Testis (tissue), 3 donors: ENCODE results near the gene STK24. TPM values are rescaled to one million over a fixed set of nuclear protein-coding genes. Genes with fewer than 3 reads are reported as not detected.

ENCODE experiments used
- DNase-seq: peaks from one replicate; pipeline ENCODE4 v3.0.0-alpha.2; 2019
- H3K27ac ChIP-seq, 2 donors: fragments of 200-600 bp; sonication (generic); one replicate each; pipeline ENCODE4 v1.5.1; 2019
- H3K27me3 ChIP-seq: fragments of 200-600 bp; sonication (generic); one replicate; pipeline ENCODE4 v1.5.1; 2019
- H3K36me3 ChIP-seq: fragments of 200-600 bp; sonication (generic); one replicate; pipeline ENCODE4 v1.5.1; 2017; ENCODE audit warnings: low read depth; ENCODE audit errors: missing control alignments
- H3K4me1 ChIP-seq: fragments of 200-600 bp; sonication (generic); one replicate; pipeline ENCODE4 v1.5.1; 2019
- H3K4me3 ChIP-seq, 2 donors: fragments of 200-600 bp; sonication (generic); one replicate each; pipeline ENCODE4 v1.5.1; 2017 to 2019
- H3K9me3 ChIP-seq: fragments of 200-600 bp; sonication (generic); one replicate; pipeline ENCODE4 v1.5.1; 2017
- POLR2A ChIP-seq: fragments of 450-650 bp; IDR thresholded peaks from one replicate; pipeline ENCODE4 v1.6.1; 2017; ENCODE audit warnings: antibody characterized with exemption, mild to moderate bottlenecking, moderate library complexity
- WGBS, 2 donors: methylation state at CpG; one replicate each; pipeline ENCODE4 v1.1.5; 2018; 5-methylcytosine and 5-hydroxymethylcytosine counted together
- intact Hi-C: fragments of 100-400 bp; cut with DNase I; formaldehyde crosslinking; loops from one replicate; pipeline ENCODE4 v1.15.1; 2023; ENCODE audit warnings: low total_unique reads
- polyA plus RNA-seq: library from polyadenylated mRNA; stranded (reverse); fragments of 350-450 nt; fragmentation: Illumina TruSeq; extraction: RNeasy Lipid Tissue Mini Kit (QIAGEN cat#74804); gene quantifications from one replicate; pipeline ENCODE4 v1.2.3, GENCODE V29; 2014; ENCODE audit warnings: low read depth, low replicate concordance; ENCODE audit not compliant: insufficient read depth
- total RNA-seq, 2 donors: library from RNA; depleted of rRNA; stranded (reverse); fragments of >200 nt; gene quantifications; one replicate each; pipeline ENCODE4 v1.2.3, GENCODE V29; 2016
- TF ChIP-seq, protein P1 (sequence below), 3 experiments: fragments of 450-650 bp in 2 of 3; fragments of 200-600 bp in 1 of 3; sonication (generic) in 1 of 3; IDR thresholded peaks; one replicate each; pipeline ENCODE4 v1.5.1; 2016 to 2019; ENCODE audit warnings: antibody characterized with exemption in 3 of 3, mild to moderate bottlenecking in 2 of 3, moderate library complexity in 1 of 3

STK24 gene
- total and polyA plus RNA-seq, 3 donors from 2014 or later = 97.4 to 172 (median 151) TPM

DNA sequence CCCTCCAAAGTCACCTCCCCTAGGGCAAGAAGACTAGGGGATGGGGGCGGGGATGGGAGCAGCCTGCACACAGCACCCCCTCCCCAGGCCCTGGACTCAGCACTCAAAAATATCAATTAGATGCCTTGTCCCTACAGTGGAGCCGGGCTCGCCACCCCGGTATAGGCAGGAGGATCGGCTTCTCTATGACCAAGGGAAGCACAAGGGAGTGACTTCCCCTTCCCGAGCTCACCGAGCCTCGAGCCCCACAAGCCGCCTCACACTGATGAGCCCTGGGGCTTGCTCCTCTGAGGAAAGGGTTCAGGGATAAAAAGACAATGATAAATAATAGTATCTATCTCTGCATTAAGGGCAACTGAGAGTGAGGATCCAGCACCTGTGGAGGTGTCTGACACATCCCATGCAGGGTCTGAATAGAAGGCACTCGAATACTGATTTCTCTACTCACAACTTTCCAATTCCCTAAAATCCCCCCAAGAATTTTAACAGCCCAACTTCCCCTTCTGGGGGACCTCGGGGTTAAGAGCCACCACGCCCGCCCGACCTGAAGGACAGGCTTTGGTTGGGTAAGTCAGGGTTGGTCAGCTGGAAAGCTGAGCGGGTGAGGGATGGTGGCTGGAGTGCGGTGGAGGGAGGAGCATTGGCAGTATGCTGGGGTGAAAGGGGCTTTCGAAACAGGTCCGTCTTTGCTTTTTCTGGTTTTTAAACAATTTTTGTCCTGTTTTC, 51.3 kb downstream of the STK24 start:
- TF ChIP-seq POLR2A = no peak
- TF ChIP-seq, protein P1, sequence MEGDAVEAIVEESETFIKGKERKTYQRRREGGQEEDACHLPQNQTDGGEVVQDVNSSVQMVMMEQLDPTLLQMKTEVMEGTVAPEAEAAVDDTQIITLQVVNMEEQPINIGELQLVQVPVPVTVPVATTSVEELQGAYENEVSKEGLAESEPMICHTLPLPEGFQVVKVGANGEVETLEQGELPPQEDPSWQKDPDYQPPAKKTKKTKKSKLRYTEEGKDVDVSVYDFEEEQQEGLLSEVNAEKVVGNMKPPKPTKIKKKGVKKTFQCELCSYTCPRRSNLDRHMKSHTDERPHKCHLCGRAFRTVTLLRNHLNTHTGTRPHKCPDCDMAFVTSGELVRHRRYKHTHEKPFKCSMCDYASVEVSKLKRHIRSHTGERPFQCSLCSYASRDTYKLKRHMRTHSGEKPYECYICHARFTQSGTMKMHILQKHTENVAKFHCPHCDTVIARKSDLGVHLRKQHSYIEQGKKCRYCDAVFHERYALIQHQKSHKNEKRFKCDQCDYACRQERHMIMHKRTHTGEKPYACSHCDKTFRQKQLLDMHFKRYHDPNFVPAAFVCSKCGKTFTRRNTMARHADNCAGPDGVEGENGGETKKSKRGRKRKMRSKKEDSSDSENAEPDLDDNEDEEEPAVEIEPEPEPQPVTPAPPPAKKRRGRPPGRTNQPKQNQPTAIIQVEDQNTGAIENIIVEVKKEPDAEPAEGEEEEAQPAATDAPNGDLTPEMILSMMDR (IDR thresholded peaks at IDR 0.05) = no peak

DNA sequence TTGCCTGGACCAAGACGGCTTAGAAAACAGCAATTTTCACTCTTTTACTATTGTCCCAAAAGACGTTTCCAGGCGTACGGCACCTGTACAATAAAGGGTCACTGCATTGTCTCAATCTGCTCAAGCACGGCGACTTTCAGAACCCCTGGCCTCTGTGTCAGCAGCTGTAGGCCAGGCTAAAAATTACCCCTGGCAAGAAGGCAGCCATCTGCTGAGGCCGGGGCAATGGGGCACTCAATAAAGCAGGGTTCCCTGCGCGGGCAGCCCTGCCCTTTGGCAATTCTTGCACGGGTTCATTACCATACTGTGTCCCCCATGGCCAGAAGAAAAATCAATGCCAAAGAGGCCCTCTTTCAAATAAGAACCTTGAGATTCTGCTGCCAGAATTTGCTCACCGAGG, 52.1 kb downstream of the STK24 start:
- DNase-seq = no peak
- 70 to 78% methylated on average over 11 of the region's 11 CpGs for WGBS, 2 donors
- intact Hi-C loops = no loop called here
- H3K4me1 ChIP-seq = peaks cover 48% of the 10 kb centered on the region
- no peak overlapping the region for H3K4me3 ChIP-seq
- no peaks in the 10 kb centered on the region for H3K27me3 ChIP-seq
- TF ChIP-seq, protein P1 (IDR thresholded peaks at IDR 0.05) = no peak
- no peak for TF ChIP-seq POLR2A
- no peaks in the 10 kb centered on the region for H3K36me3 ChIP-seq
- H3K9me3 ChIP-seq = no peaks in the 10 kb centered on the region
- H3K27ac ChIP-seq = no peak overlapping the region

More for the DNA sequence above, 51.3 kb downstream of the STK24 start:
- Histone ChIP-seq H3K36me3 (no peaks in the 10 kb centered on the region), H3K27me3 (no peaks in the 10 kb centered on the region), H3K4me1 (peaks cover 41% of the 10 kb centered on the region), H3K4me3 (no peak overlapping the region), H3K27ac (no peak overlapping the region), H3K9me3 (no peaks in the 10 kb centered on the region)
- no peak for DNase-seq
- WGBS, 2 donors = 77 to 86% methylated on average over 14 to 18 of the region's 18 CpGs
- intact Hi-C loops = no loop called here

DNA sequence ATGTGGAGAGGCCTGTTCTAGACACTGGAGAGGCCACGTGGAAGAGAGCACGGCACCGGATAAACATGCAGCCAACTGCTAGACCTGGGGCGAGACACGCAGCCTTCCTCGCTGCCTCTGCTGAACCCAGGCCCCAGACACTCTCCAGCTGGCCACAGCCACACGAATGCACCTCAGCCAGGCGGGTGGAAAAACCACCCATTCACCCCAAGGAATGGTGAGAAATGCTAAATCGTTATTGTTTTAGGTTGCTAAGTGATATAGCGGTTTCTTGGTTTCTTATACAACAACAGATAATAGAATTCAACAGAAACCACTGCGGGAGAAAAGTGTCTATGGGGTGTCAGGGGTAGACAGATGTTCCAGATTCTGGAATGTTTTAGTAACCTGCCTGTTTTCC, 52.5 kb downstream of the STK24 start:
- WGBS, 2 donors = 70 to 83% methylated on average over 9 to 11 of the region's 11 CpGs
- DNase-seq = no peak
- Histone ChIP-seq H3K27ac (no peak overlapping the region), H3K4me1 (peaks cover 48% of the 10 kb centered on the region), H3K9me3 (no peaks in the 10 kb centered on the region), H3K27me3 (no peaks in the 10 kb centered on the region), H3K36me3 (no peaks in the 10 kb centered on the region), H3K4me3 (no peak overlapping the region)
- intact Hi-C loops = no loop called here
- TF ChIP-seq, protein P1 (IDR thresholded peaks at IDR 0.05) = no peak
- no peak for TF ChIP-seq POLR2A

DNA sequence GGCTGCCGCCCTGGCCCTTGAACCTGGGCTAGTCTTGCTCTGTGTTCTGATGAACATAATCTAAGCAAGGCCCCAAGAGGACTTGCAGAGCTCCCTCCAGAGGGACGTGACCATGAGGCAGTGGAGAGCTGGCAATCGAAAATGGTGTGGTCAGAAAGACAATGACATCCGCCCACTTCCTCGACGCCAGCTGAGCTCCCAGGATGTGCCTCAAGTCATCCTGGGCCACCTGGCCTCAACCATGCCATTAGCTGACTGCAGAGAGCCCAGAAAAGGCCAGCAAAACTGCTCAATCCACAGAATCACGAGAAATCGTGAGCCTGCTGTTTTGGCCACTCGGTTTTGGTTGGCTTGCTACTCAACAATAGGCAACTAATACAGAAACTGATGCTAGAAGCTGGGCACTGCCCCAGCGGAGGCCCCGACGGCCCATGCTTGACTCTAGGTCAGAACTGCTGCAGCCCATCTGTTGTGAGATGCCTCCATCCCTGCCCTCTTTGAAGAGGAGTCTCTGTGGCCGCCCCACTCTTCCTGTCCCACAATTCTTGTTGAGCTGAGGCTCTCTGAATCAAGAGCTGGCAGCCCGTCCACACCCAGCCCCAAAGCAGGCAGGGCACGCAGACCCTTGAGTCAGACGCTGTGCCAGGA, 53.3 kb downstream of the STK24 start:
- Histone ChIP-seq H3K4me1 (peaks cover 48% of the 10 kb centered on the region), H3K27ac (no peak overlapping the region), H3K4me3 (no peak overlapping the region), H3K27me3 (no peaks in the 10 kb centered on the region), H3K36me3 (no peaks in the 10 kb centered on the region), H3K9me3 (no peaks in the 10 kb centered on the region)
- no peak for TF ChIP-seq POLR2A
- WGBS, 2 donors = 84 to 85% methylated on average over 14 to 16 of the region's 16 CpGs
- intact Hi-C loops = no loop called here
- DNase-seq = no peak

DNA sequence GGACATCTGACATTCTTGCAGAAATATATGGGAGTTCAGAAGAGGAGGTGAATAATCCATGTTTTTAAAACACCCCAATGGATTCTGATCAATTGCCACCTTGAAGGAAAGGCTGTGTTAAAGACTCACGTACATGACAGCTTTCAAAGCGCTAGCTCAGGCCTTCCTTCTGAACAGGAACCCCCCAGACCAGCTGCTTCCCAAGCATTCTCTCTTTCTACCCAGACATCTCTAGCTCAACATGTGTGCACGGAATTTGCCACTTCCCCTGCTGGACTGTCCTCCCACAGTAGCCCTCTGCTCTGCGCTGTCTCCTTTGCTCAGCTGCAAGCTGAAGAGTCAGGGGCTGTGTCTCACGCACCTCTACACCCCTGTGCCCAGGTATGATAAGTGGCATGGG, 54.5 kb downstream of the STK24 start:
- H3K4me3 ChIP-seq = no peak overlapping the region
- TF ChIP-seq, protein P1 (IDR thresholded peaks at IDR 0.05) = no peak
- TF ChIP-seq POLR2A = no peak
- 77 to 79% methylated on average over 5 of the region's 5 CpGs for WGBS, 2 donors
- no peaks in the 10 kb centered on the region for H3K9me3 ChIP-seq
- intact Hi-C loops = no loop called here
- no peaks in the 10 kb centered on the region for H3K36me3 ChIP-seq
- no peak for DNase-seq
- H3K27me3 ChIP-seq = no peaks in the 10 kb centered on the region
- no peak overlapping the region for H3K27ac ChIP-seq
- H3K4me1 ChIP-seq = peaks cover 48% of the 10 kb centered on the region
